Cerebellar cortex (tissue), 1 donor: ENCODE measurements around the gene TEX35.
"Not testable (repeated sequence)": the region's sequence is repeated elsewhere in the genome, so short reads cannot be mapped to it uniquely, and the experiment has no call there.

Experiments
- DNase-seq: peaks from one replicate; pipeline ENCODE4 v3.0.0-alpha.2; 2015; ENCODE audit warnings: low spot score

Gene TEX35

DNA sequence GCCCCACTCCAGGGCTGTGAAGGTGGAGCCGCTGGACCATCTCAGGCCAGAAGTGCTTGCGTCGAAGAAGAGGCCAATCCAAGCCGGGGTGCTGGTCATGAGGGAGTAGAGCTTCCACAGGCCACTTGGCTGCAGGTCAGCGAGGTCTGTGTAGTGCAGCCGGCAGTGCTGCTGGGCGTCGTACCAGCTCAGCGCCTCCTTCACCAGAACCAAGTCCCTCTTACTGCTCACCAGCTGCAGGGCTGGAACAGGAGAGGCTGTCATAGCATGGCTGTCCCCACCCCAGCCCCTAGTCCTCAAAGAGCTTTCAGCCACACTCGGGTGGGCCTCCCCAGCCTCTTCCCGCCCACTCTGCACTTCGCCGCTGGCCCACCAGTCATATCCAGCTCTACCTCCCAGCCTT, 18.3 kb upstream of the TEX35 start:
- no peak for DNase-seq

DNA sequence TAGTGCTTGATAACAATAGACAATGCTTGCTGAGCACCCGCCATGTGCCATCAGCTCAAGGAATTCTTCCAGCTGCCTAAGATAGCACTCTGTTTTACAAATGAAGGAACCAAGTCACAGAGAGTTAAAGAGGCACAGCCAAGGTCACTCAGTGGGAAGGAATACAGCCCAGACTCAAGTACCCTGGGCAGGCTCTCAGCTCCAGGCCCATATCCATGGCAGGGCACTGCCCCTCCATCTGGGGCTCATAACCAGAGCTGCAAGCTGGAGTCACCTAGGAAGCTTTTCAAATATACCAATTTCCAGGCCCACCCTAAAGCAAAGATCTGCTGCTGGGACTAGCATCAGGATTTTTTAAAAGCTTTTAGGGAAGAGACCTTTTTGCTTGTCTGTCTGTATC, 17.8 kb upstream of the TEX35 start:
- no peak for DNase-seq

DNA sequence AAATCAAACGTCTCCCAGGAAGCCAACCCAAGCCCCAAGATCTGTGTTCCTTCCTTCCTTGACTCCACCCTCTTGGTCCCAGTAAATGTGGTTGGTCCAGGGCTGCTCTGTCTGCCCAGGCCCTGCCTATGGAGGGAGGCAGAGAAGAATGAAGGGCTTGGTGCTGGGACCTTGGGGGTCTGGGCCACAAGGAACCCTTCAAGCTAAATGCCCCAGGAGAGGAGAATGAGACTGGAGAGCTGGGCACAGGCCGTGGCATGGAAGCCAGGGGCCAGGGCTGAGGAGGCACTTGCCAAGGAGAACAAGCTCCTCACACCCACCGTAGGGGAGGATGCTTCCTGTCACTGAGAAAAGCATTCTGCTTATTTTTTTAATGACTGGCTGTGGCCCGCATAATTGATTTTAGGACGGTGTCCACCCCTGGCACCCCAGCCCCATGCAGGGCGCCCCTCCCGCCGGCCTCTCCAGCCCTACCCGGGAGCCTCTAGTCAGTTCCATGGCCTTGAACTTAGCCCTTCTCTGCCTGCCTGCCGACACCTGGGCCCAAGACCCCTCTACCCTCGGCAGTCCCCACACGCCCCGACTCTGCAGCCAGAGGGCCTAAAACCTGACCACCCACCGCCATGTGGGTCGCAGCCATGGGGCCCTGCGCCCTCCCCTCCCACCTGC, 17.0 kb upstream of the TEX35 start:
- no peak for DNase-seq

DNA sequence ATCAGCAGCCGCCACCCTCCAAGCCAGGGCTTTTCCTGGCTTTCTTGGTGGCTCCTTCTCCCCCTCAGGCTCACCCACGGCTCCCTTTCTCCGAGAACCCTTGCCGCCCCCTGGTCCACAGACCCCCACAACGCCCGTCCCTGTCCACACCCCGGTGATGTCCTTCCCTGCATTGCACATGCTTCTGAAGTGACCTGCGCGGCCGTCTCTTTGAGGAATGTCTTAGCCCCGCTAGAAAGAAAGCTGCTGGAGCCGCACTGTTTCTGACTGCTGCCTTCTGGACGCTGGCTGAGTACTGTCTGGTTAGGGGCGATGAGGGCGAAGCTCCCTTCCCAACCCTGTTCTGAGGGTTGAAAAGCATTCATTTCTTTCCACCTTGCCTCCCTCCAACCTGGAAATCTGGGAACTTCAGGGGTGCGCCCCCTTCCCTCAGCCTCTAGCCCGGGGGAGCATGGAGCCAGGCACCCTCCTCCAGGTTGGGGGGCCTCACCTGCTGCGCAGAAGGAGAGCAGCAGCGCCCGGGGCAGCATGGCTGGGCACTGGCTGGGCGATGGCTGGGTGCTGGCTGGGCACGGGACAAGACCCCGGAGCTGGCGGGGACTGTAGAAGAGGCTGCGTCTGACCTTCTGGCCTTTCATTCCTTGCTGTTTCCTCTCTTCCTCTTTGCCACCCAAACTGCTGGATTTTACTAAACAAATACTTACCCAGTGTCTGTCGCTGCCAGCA, 16.3 kb upstream of the TEX35 start, which contains the start of gene CLEC20A:
TSS of gene CLEC20A (minus strand) at position 555 of the 726 bp plus-strand sequence. CDS start at position 530, 25 bp downstream.
- no peak for DNase-seq

GRCh38 chr1:178497903-178498478, 14.9 kb upstream of the TEX35 start:
- no peak for DNase-seq

- no peak for DNase-seq
Measured at GRCh38 chr1:178498896-178499675, 13.8 kb upstream of the TEX35 start.

- DNase-seq, result no peak
Measured at GRCh38 chr1:178500091-178500770, 12.7 kb upstream of the TEX35 start.

DNA sequence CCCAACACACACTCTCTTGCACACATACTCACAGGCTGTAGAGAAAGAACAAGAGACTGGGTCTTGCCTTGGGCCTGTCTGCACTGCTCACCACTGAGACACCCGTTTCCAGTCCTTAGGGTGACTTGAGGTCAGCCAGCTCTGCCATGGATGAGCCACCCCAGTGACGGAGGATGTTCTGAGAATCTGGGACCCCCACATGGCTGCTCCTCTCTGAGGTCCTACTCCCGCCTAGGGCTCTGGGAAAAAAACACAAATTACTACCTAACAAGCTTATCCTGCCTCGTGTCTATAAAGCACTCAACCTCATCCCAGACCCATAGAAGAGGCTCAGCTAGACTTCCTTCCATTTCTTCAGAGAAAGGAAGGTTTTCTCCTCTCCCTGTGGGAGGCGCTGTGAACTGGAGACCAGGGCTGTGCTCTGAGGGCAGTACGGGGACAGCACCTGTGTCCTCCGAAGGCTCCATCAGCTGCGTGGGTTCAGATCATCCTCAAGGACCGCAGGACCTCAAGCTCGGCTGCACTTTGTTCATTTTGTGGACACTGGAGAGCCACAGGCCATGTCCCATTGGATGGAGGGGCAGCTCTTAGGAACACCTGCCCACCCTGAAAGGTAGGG, 11.9 kb upstream of the TEX35 start:
- no peak for DNase-seq

DNA sequence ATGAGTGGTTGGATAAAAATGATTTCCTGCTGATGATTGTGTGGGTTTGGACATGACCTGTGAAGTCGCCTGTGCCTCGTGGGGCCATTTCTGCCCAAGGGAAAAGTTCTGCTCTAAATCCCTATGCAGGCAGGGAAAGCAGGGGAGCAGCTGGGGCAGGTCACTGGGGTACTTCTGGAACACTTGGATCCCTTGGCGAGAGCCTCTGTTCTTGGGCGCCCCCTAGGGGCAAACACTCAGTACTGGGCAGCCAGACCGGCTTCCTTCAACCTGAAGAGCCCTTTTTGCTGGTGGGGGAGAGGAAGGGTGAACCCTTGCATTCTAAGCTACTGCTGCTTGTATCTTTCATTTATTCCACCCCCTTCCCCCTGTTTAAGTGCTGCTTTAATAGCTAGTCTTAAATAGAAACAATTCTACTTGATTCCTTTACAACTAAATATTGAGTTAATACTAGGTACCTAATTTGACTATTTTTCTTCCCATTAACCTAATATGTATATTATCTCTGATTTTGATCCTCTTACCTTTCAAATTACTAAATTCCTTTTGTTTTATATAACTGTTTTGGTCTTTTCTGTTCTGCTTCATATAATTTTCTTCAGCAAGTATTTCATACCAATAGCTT, 11.1 kb upstream of the TEX35 start:
- DNase-seq, result peak; percentile 50

DNA sequence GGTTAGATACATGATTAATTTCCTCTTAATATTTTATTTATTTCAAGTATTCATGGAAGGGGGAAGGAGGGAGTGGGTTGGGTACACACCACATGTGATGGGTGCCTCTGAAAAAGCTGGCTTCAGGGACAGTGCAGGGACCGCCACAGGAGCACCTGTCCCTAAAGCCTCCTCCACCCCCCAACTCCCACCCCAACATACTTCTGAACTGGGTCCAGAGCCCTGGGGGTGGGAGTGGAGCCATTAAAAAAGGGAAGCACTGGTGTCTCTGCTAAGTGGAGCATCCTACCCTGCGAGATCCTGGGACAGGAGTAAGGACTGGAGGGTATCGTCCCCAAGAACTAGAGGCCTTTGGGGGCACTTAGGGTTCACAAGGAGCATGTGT, 10.6 kb upstream of the TEX35 start:
- DNase-seq, result no peak

GRCh38 chr1:178502856-178503255, 10.1 kb upstream of the TEX35 start:
- DNase-seq, result no peak

- DNase-seq, result not testable (repeated sequence)
Measured at GRCh38 chr1:178503316-178503715, 9.6 kb upstream of the TEX35 start.

DNA sequence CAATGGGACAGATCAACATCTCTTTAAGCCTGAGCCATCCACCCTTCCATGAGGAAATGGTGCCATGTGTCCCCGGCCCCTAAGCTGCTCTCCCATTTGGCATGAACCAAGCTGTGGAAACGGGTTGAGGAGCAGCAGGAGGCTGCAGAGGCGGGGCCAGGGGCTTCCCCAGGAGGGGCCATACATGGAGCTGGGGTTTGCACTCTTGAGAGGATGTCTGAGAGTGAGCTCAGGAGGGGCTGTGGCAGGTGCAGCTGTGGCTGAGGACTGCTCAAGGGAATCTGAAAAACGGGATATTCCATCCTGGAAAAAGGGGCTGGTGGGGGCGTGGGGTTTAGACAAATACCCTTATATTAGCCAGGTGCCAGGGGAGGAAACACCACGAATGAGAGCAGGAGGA, 9.1 kb upstream of the TEX35 start:
- no peak for DNase-seq

GRCh38 chr1:178504286-178504685, 8.6 kb upstream of the TEX35 start:
- no peak for DNase-seq

DNA sequence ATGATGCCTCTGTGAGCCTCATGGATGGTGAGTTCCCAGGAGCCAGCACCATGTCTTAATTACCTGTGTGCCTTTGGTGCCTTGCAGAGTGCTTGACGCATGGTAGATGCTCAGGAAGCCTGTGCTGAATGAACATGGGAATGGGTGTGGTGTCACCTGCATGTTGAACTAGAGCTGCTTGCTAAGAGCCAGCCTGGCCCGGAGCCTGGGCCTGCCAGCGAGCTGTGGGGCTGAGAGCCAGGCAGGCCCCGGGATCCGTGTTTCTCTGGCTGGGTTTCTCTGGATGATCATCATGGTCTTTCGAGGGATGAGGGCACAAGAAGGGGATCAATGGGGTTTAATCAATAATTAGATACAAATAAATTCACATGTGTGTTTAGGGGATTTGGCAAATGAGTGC, 6.7 kb upstream of the TEX35 start:
- peak; percentile 43 for DNase-seq

DNA sequence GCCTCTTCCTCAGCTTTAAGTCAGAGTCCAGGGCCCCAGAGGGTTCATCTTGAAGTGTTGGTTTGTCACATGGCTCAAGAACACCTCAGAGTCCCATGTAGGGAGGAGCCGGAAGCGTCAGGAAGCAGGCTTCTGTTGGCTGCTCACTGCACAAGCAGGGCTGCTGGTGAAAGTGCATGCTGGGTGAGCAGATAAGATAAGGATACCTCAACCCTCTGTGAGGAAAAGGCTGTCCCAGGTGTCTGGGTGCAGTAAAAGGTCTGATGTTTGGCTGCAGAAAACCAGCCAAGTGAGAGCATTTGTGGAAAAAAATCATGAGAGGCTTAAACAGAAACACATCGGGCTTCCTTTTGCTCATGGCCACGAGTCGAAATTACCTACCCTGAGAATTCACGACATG, 6.2 kb upstream of the TEX35 start:
- no peak for DNase-seq

- DNase-seq, result no peak
Measured at GRCh38 chr1:178509414-178510007, 3.4 kb upstream of the TEX35 start.

DNA sequence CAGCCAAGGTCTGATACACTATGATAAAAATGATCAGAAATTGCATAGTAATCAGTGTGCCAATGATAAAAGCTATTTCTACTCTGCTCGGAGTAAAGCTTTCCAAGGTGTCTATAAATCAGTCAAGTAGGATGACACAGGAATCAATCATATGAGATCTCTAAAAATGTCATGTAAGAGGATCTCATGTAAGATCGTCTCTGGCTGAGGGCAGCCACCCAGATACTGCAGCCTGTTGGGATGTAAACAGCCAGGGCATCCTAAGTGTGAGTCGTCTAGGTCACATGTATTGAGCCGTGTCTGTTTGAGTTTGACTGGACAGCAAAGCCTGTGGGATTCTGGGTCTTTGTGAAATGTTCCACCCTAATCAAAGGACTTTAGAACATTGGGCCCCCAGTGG, 2.8 kb upstream of the TEX35 start:
- DNase-seq, result no peak

DNA sequence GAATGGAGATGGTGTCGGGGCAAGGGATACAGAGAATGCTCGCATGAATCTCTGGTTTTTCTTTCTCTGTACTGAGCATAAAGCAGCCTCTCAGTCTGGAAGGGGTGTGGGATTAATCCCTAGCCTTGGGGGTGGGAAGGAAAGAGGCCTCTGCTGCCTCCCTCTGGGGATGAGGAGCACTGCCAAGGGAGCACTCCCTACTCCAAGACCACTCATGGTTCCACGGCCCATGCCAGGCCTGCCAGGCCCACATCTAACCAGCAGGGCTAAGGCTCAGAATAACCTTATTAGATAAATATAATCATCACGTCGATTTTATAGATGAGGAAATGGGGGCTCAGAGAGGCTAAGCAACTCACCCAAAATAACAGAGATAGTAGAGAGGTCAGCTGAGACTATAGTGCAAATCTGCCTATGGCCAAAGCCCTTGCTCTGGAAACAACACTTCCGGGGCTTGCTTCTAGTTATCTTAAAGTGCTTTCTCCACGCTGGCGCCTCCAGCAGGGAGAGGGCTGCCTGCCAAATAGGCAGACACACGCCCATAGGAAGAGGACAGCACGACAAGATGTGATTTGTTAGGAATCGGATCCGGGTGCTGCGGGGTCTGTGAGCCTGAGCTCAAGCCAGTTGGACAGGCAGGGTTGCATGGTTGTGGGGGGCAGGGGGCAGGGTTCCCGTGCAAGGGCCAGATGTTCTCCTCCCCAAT, 522 bp downstream of the TEX35 start:
- DNase-seq, result no peak

- no peak for DNase-seq
Measured at GRCh38 chr1:178516110-178516509, 3.2 kb downstream of the TEX35 start.
